CD14-positive monocyte (primary cell): ENCODE data around the gene COL6A1. TPM values are rescaled to one million over a fixed set of nuclear protein-coding genes. Genes with fewer than 3 reads are reported as not detected.

Source experiments
- DNase-seq, 3 donors: peaks; one replicate each; pipeline ENCODE4 v3.0.0-alpha.2; 2011 to 2022
- H2AFZ ChIP-seq: 2 replicates; pipeline ENCODE4 v1.6.0; 2012; ENCODE audit warnings: mild to moderate bottlenecking, low read depth, low read length, inconsistent platforms; ENCODE audit not compliant: insufficient read depth, poor library complexity, severe bottlenecking
- H3K27ac ChIP-seq, 2 donors: 1 replicate in 1 of 2; 2 replicates in 1 of 2; pipeline ENCODE4 v1.5.1; 2012 to 2013; ENCODE audit warnings: low read length in 2 of 2, control low read depth in 1 of 2, inconsistent platforms in 1 of 2, low read depth in 1 of 2, mild to moderate bottlenecking in 1 of 2
- H3K27me3 ChIP-seq, 2 donors: one replicate each; pipeline versions ENCODE4 v1.6.0 to v1.6.1; 2011 to 2013; ENCODE audit warnings: low read length in 2 of 2; ENCODE audit not compliant: control insufficient read depth in 2 of 2, insufficient read depth in 2 of 2
- H3K36me3 ChIP-seq, 2 donors: replicated peaks in 1 of 2; 1 replicate in 1 of 2; 2 replicates in 1 of 2; pipeline versions ENCODE4 v1.5.1 to v1.6.1; 2012 to 2013; ENCODE audit warnings: low read length in 2 of 2, control low read depth in 1 of 2, inconsistent platforms in 1 of 2, mild to moderate bottlenecking in 1 of 2; ENCODE audit not compliant: insufficient read depth in 2 of 2, control insufficient read depth in 1 of 2
- H3K4me1 ChIP-seq, 2 donors: 1 replicate in 1 of 2; 2 replicates in 1 of 2; pipeline versions ENCODE4 v1.5.1 to v1.6.1; 2012 to 2013; ENCODE audit warnings: low read length in 2 of 2, control low read depth in 1 of 2, inconsistent platforms in 1 of 2, mild to moderate bottlenecking in 1 of 2, moderate library complexity in 1 of 2; ENCODE audit not compliant: insufficient read depth in 2 of 2, control insufficient read depth in 1 of 2
- H3K4me2 ChIP-seq: replicated peaks from 2 replicates; pipeline ENCODE3; 2012; ENCODE audit warnings: low read length, moderate library complexity, mild to moderate bottlenecking; ENCODE audit not compliant: poor library complexity, severe bottlenecking; ENCODE audit errors: extremely low read depth
- H3K4me3 ChIP-seq, 3 experiments: fragments of 200-600 bp in 1 of 3; sonication (generic) in 1 of 3; replicated peaks in 1 of 3; 1 replicate in 2 of 3; 2 replicates in 1 of 3; pipeline ENCODE4 v1.5.1; 2011 to 2013; ENCODE audit warnings: low read length in 3 of 3, mild to moderate bottlenecking in 3 of 3, control low read depth in 2 of 3, low read depth in 2 of 3, inconsistent platforms in 1 of 3, moderate library complexity in 1 of 3
- H3K79me2 ChIP-seq: 2 replicates; pipeline ENCODE4 v1.6.0; 2012; ENCODE audit warnings: mild to moderate bottlenecking, control low read depth, inconsistent platforms, low read length, moderate library complexity; ENCODE audit not compliant: insufficient read depth
- H3K9ac ChIP-seq: 2 replicates; pipeline ENCODE4 v1.6.0; 2017; ENCODE audit warnings: low read length, mild to moderate bottlenecking; ENCODE audit not compliant: insufficient read depth, poor library complexity, severe bottlenecking
- H3K9me3 ChIP-seq, 2 donors: replicated peaks in 1 of 2; 1 replicate in 1 of 2; 2 replicates in 1 of 2; pipeline versions ENCODE4 v1.5.1 to v1.6.1; 2012 to 2013; ENCODE audit warnings: low read length in 2 of 2, control low read depth in 1 of 2; ENCODE audit not compliant: control insufficient read depth in 1 of 2, insufficient read depth in 1 of 2
- H4K20me1 ChIP-seq: 2 replicates; pipeline ENCODE4 v1.6.0; 2012; ENCODE audit warnings: mild to moderate bottlenecking, low read length, control low read depth, moderate library complexity; ENCODE audit not compliant: insufficient read depth
- H3K27ac Mint-ChIP-seq, 7 donors: one replicate each; pipeline ENCODE4 v1.8.0; 2020; ENCODE audit warnings: mild to moderate bottlenecking in 7 of 7, mixed read lengths in 7 of 7, moderate library complexity in 6 of 7, inconsistent platforms in 2 of 7
- H3K27me3 Mint-ChIP-seq, 3 donors: one replicate each; pipeline ENCODE4 v1.8.0; 2021 to 2022; ENCODE audit warnings: low read depth in 3 of 3, mild to moderate bottlenecking in 3 of 3, mixed read lengths in 3 of 3, moderate library complexity in 3 of 3, inconsistent platforms in 1 of 3
- H3K36me3 Mint-ChIP-seq, 2 donors: one replicate each; pipeline ENCODE4 v1.8.0; 2020; ENCODE audit warnings: mixed read lengths in 2 of 2, inconsistent platforms in 1 of 2, mild to moderate bottlenecking in 1 of 2
- H3K4me1 Mint-ChIP-seq: one replicate; pipeline ENCODE4 v1.8.0; 2020; ENCODE audit warnings: mild to moderate bottlenecking, mixed read lengths
- H3K4me3 Mint-ChIP-seq, 2 donors: one replicate each; pipeline ENCODE4 v1.8.0; 2020; ENCODE audit warnings: mild to moderate bottlenecking in 2 of 2, mixed read lengths in 2 of 2, moderate library complexity in 1 of 2
- H3K9me3 Mint-ChIP-seq, 7 donors: one replicate each; pipeline ENCODE4 v1.8.0; 2020 to 2022; ENCODE audit warnings: mixed read lengths in 7 of 7, mild to moderate bottlenecking in 6 of 7, moderate library complexity in 6 of 7, inconsistent platforms in 2 of 7
- WGBS: methylation state at CpG from one replicate; pipeline ENCODE4 v1.1.5; 2013; ENCODE audit warnings: missing lambda C conversion rate; ENCODE audit not compliant: insufficient coverage; 5-methylcytosine and 5-hydroxymethylcytosine counted together
- intact Hi-C, 2 donors: fragments of 100-400 bp; cut with micrococcal nuclease; formaldehyde crosslinking; loops; one replicate each; pipeline versions ENCODE4 v1.15.0 to v1.15.1; 2023
- polyA plus RNA-seq, 3 donors: library from polyadenylated mRNA; depleted of rRNA in 1 of 3; unstranded in 2 of 3; stranded (reverse) in 1 of 3; fragments of 300-500 nt in 2 of 3; fragments of >200 nt in 1 of 3; fragmentation: Illumina TruSeq in 2 of 3; gene quantifications; 1 replicate in 2 of 3; 2 replicates in 1 of 3; pipeline ENCODE4 v1.2.3, GENCODE V29; 2012 to 2021
- TF ChIP-seq, protein P1 (sequence below): fragments of 200-600 bp; IDR thresholded peaks from one replicate; pipeline ENCODE4 v1.8.0; 2022; ENCODE audit warnings: antibody characterized with exemption, mild to moderate bottlenecking

The COL6A1 gene
- polyA plus RNA-seq, 3 donors, result 0.08 to 0.11 (median 0.10) TPM

DNA sequence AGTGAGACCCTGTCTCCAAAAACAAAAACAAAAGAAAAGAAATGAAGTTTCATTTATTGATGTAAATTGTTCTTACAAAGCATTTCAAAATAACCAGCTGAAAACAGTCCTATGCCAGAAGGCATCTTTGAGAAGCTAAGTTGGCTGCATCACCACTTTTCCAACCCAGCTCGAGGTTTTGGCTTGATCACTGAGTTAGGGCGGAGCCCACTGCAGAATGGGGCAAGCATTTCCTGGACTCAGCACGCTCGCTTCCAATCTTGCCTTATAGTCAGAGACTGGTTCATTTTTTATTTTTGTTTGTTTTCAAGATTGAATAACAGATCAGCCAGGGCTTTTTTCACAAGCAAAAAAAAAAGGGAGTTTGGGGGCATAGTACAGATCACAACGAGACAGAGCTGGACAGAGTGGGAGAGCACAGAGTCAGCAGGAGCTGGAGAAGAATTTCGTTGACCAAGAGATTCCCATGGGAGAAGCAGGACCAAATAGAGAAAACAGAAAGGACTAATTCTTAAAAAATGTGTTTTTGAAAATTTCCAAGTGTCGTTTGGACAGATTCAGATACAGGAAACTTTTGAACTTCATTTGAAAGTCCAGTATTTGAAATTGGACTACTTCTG lies 23.5 kb upstream of the COL6A1 start:
- DNase-seq, result no peak
- peaks cover 3 to 15% of the 10 kb centered on the region in 2 donors for H3K9me3 ChIP-seq
- Mint-ChIP-seq H3K4me1 (no peaks in the 10 kb centered on the region), H3K9me3 (peaks cover 10 to 22% (median 17%) of the 10 kb centered on the region in 7 donors), H3K36me3 (no peaks in the 10 kb centered on the region), H3K27me3 (peaks cover 5 to 26% (median 18%) of the 10 kb centered on the region in 3 donors), H3K4me3 (no peak overlapping the region), H3K27ac (no peak overlapping the region)
- no peaks in the 10 kb centered on the region for H4K20me1 ChIP-seq
- no peaks in the 10 kb centered on the region for H3K36me3 ChIP-seq
- 51% methylated on average over 6 of the region's 7 CpGs for WGBS
- H3K4me1 ChIP-seq, result no peaks in the 10 kb centered on the region
- no peak overlapping the region for H3K9ac ChIP-seq
- H3K4me3 ChIP-seq, result no peak overlapping the region
- H2AFZ ChIP-seq, result no peak overlapping the region
- no peak overlapping the region for H3K27ac ChIP-seq
- no peaks in the 10 kb centered on the region for H3K27me3 ChIP-seq
- TF ChIP-seq, protein P1, sequence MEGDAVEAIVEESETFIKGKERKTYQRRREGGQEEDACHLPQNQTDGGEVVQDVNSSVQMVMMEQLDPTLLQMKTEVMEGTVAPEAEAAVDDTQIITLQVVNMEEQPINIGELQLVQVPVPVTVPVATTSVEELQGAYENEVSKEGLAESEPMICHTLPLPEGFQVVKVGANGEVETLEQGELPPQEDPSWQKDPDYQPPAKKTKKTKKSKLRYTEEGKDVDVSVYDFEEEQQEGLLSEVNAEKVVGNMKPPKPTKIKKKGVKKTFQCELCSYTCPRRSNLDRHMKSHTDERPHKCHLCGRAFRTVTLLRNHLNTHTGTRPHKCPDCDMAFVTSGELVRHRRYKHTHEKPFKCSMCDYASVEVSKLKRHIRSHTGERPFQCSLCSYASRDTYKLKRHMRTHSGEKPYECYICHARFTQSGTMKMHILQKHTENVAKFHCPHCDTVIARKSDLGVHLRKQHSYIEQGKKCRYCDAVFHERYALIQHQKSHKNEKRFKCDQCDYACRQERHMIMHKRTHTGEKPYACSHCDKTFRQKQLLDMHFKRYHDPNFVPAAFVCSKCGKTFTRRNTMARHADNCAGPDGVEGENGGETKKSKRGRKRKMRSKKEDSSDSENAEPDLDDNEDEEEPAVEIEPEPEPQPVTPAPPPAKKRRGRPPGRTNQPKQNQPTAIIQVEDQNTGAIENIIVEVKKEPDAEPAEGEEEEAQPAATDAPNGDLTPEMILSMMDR, result no peak
- no peak overlapping the region for H3K4me2 ChIP-seq
- intact Hi-C loops, result no loop called here
- no peaks in the 10 kb centered on the region for H3K79me2 ChIP-seq

- intact Hi-C loops, result no loop called here
- Mint-ChIP-seq H3K27me3 (peaks cover 3 to 26% (median 16%) of the 10 kb centered on the region in 3 donors), H3K9me3 (peaks cover 10 to 31% (median 21%) of the 10 kb centered on the region in 7 donors), H3K36me3 (no peaks in the 10 kb centered on the region), H3K4me1 (no peaks in the 10 kb centered on the region), H3K27ac (no peak overlapping the region), H3K4me3 (no peak overlapping the region)
- Histone ChIP-seq H3K27ac (no peak overlapping the region), H3K4me2 (no peak overlapping the region), H3K9ac (no peak overlapping the region), H3K9me3 (peaks cover 3 to 15% of the 10 kb centered on the region in 2 donors), H3K79me2 (no peaks in the 10 kb centered on the region), H3K4me3 (no peak overlapping the region), H3K4me1 (no peaks in the 10 kb centered on the region), H3K27me3 (no peaks in the 10 kb centered on the region), H3K36me3 (no peaks in the 10 kb centered on the region), H2AFZ (no peak overlapping the region), H4K20me1 (no peaks in the 10 kb centered on the region)
- no CpG with 5 or more reads among the region's 5 CpGs for WGBS
- TF ChIP-seq, protein P1, result no peak
- no peak for DNase-seq
Measured at GRCh38 chr21:45959182-45959581, 22.4 kb upstream of the COL6A1 start.
